K562 (cell line): ENCODE results near the gene PRR19. TPM values are rescaled to one million over a fixed set of nuclear protein-coding genes. Genes with fewer than 3 reads are reported as not detected.
A peak's percentile ranks its signal among the peaks of the same experiment; 100 is the strongest.

Experiments
- CHD2 ChIP-seq: IDR thresholded peaks from 2 replicates; pipeline ENCODE4 v1.6.1; 2011; ENCODE audit warnings: low read depth, low read length
- EP400 ChIP-seq: fragments of 450-650 bp; IDR thresholded peaks from 2 replicates; pipeline ENCODE4 v1.6.1; 2017; ENCODE audit warnings: antibody characterized with exemption, mild to moderate bottlenecking, moderate library complexity
- EWSR1 ChIP-seq: fragments of 450-650 bp; IDR thresholded peaks from 2 replicates; pipeline ENCODE4 v1.6.1; 2018; ENCODE audit warnings: borderline replicate concordance, mild to moderate bottlenecking, low read depth, moderate library complexity; ENCODE audit not compliant: partially characterized antibody
- HLTF ChIP-seq: fragments of 450-650 bp; IDR thresholded peaks from 2 replicates; pipeline ENCODE4 v1.6.1; 2016
- KLF1 ChIP-seq: fragments of 450-650 bp; IDR thresholded peaks from 2 replicates; pipeline ENCODE4 v1.6.1; 2016; ENCODE audit warnings: missing genetic modification characterization, missing compliant biosample characterization
- POLR2B ChIP-seq: fragments of 450-650 bp; IDR thresholded peaks from 2 replicates; pipeline ENCODE4 v1.6.1; 2018; ENCODE audit warnings: low read depth; ENCODE audit not compliant: partially characterized antibody
- SAFB ChIP-seq: fragments of 200-400 bp; formaldehyde crosslinking; IDR thresholded peaks from 2 replicates; pipeline ENCODE4 v1.6.1; 2017; ENCODE audit warnings: low read depth, low read length, borderline replicate concordance
- ZNF124 ChIP-seq: sonication (generic); formaldehyde crosslinking; IDR thresholded peaks from 2 replicates; pipeline ENCODE4 v1.8.1; 2022; ENCODE audit warnings: missing genetic modification reagents
- ZNF133 ChIP-seq: fragments of 250-450 bp; sonication (Bioruptor Pico); IDR thresholded peaks from 2 replicates; pipeline ENCODE4 v1.4.0; 2020; ENCODE audit warnings: mild to moderate bottlenecking
- ZNF76 ChIP-seq: fragments of 250-450 bp; sonication (Bioruptor Pico); IDR thresholded peaks from 2 replicates; pipeline ENCODE4 v1.4.0; 2020; ENCODE audit warnings: mild to moderate bottlenecking, moderate library complexity, borderline replicate concordance
- polyA plus RNA-seq, 8 experiments: library from polyadenylated mRNA; depleted of rRNA in 4 of 8; stranded (reverse) in 5 of 8; unstranded in 3 of 8; fragments of >200 nt; fragmentation: Nextera tagmentation in 2 of 8; fragmentation: Illumina TruSeq in 1 of 8; extraction: Ambion mirVana in 2 of 8; extraction: Trizol in 1 of 8; gene quantifications; 2 replicates each; pipeline versions ENCODE4 v1.2.1 to v1.2.3, GENCODE V29; 2011 to 2014; ENCODE audit warnings: inconsistent platforms in 1 of 8, missing spikeins in 1 of 8
- total RNA-seq, 7 experiments: library from RNA; depleted of rRNA in 6 of 7; stranded (reverse); fragments of >200 nt in 6 of 7; fragmentation: Illumina TruSeq in 2 of 7; extraction: Trizol in 2 of 7; gene quantifications; 2 replicates each; pipeline versions ENCODE4 v1.2.1 to v1.2.3, GENCODE V29; 2011 to 2021; ENCODE audit warnings: low replicate concordance in 1 of 7
- TF ChIP-seq, protein P1 (sequence below): fragments of 250-450 bp; sonication (Bioruptor Pico); IDR thresholded peaks from 2 replicates; pipeline ENCODE4 v1.5.0; 2021
- TF ChIP-seq, protein P2 (sequence below): sonication (generic); formaldehyde crosslinking; IDR thresholded peaks from 2 replicates; pipeline ENCODE4 v1.8.1; 2022; ENCODE audit warnings: missing genetic modification reagents
- TF ChIP-seq, protein P3 (sequence below): fragments of 200-400 bp; formaldehyde crosslinking; IDR thresholded peaks from 2 replicates; pipeline ENCODE4 v1.6.1; 2017; ENCODE audit warnings: mild to moderate bottlenecking, low read depth, low read length, moderate library complexity
- TF ChIP-seq, protein P4 (sequence below): fragments of 450-650 bp; formaldehyde crosslinking; IDR thresholded peaks from 2 replicates; pipeline ENCODE4 v1.4.0; 2020; ENCODE audit warnings: mild to moderate bottlenecking, moderate library complexity
- TF ChIP-seq, protein P5 (sequence below): sonication (generic); formaldehyde crosslinking; IDR thresholded peaks from 2 replicates; pipeline ENCODE4 v1.8.1; 2023; ENCODE audit warnings: mild to moderate bottlenecking, missing genetic modification reagents
- TF ChIP-seq, protein P6 (sequence below): fragments of 250-450 bp; sonication (Bioruptor Pico); IDR thresholded peaks from 2 replicates; pipeline ENCODE4 v1.4.0; 2020; ENCODE audit warnings: mild to moderate bottlenecking, moderate library complexity
- TF ChIP-seq, protein P7 (sequence below): fragments of 250-450 bp; sonication (Bioruptor Pico); IDR thresholded peaks from 2 replicates; pipeline ENCODE4 v1.5.0; 2021

The PRR19 gene
- total and polyA plus RNA-seq, 9 of the 15 experiments (the other 6 are each of a cell fraction or from before 2014, with no cell fraction given) = 0.10 to 1.6 (median 0.54) TPM

DNA sequence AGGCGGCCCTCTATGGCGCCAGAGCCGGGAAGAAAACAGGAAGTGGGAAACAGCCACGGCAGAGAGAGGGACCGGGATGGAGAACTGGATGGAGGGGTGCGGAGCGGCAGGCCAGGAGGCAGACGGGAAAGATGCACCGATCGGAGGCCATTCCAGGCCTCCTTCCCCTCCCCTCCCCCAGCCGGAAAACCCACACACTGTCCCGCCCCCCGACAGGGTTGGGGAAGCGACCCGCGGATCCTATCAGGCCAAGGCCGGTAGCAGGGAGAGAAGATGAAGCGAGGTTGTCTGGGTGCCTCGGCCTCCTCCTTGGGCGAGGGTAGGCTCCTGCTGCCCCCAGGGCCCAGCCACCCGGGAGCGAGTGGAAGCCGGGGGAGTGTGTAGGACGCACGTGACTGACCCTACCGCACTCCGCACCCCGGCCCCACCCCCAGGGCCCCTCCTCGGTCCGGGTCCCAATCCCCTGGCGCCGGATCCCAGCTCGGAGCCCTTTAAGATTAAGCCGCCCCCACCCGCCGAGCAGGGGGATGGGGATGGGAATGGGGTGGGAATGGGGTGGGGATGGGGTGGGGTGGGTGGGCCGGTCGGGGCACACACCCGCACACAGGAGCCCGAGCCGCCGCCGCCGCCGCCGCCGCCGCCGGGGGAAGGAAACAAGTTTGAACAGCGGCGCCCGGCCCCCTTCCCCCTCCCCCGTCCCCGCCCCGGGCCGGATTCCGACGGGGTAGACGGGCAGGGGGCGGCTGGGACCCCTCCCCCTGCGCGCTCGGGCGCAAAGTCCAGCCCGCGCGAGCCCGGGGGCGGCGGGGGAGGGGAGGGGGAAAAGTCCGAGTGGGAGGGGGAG, 48.5 kb upstream of the PRR19 start (continued):
- TF ChIP-seq SAFB (no peak), EP400 (0 out of 2 replicates have a peak, but pooled peaks have one; percentile 51), KLF1 (tag) (no peak), CHD2 (no peak), POLR2B (no peak), EWSR1 (no peak), HLTF (no peak), ZNF133 (CRISPR knock-in tag) (no peak), ZNF124 (CRISPR knock-in tag) (no peak), ZNF76 (no peak)
- TF ChIP-seq, protein P1, sequence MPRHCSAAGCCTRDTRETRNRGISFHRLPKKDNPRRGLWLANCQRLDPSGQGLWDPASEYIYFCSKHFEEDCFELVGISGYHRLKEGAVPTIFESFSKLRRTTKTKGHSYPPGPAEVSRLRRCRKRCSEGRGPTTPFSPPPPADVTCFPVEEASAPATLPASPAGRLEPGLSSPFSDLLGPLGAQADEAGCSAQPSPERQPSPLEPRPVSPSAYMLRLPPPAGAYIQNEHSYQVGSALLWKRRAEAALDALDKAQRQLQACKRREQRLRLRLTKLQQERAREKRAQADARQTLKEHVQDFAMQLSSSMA = no peak
- TF ChIP-seq, protein P2, sequence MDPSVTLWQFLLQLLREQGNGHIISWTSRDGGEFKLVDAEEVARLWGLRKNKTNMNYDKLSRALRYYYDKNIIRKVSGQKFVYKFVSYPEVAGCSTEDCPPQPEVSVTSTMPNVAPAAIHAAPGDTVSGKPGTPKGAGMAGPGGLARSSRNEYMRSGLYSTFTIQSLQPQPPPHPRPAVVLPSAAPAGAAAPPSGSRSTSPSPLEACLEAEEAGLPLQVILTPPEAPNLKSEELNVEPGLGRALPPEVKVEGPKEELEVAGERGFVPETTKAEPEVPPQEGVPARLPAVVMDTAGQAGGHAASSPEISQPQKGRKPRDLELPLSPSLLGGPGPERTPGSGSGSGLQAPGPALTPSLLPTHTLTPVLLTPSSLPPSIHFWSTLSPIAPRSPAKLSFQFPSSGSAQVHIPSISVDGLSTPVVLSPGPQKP (CRISPR knock-in tag) = no peak
- TF ChIP-seq, protein P3, sequence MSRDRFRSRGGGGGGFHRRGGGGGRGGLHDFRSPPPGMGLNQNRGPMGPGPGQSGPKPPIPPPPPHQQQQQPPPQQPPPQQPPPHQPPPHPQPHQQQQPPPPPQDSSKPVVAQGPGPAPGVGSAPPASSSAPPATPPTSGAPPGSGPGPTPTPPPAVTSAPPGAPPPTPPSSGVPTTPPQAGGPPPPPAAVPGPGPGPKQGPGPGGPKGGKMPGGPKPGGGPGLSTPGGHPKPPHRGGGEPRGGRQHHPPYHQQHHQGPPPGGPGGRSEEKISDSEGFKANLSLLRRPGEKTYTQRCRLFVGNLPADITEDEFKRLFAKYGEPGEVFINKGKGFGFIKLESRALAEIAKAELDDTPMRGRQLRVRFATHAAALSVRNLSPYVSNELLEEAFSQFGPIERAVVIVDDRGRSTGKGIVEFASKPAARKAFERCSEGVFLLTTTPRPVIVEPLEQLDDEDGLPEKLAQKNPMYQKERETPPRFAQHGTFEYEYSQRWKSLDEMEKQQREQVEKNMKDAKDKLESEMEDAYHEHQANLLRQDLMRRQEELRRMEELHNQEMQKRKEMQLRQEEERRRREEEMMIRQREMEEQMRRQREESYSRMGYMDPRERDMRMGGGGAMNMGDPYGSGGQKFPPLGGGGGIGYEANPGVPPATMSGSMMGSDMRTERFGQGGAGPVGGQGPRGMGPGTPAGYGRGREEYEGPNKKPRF = no peak
- TF ChIP-seq, protein P4, sequence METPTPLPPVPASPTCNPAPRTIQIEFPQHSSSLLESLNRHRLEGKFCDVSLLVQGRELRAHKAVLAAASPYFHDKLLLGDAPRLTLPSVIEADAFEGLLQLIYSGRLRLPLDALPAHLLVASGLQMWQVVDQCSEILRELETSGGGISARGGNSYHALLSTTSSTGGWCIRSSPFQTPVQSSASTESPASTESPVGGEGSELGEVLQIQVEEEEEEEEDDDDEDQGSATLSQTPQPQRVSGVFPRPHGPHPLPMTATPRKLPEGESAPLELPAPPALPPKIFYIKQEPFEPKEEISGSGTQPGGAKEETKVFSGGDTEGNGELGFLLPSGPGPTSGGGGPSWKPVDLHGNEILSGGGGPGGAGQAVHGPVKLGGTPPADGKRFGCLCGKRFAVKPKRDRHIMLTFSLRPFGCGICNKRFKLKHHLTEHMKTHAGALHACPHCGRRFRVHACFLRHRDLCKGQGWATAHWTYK = no peak
- TF ChIP-seq, protein P5, sequence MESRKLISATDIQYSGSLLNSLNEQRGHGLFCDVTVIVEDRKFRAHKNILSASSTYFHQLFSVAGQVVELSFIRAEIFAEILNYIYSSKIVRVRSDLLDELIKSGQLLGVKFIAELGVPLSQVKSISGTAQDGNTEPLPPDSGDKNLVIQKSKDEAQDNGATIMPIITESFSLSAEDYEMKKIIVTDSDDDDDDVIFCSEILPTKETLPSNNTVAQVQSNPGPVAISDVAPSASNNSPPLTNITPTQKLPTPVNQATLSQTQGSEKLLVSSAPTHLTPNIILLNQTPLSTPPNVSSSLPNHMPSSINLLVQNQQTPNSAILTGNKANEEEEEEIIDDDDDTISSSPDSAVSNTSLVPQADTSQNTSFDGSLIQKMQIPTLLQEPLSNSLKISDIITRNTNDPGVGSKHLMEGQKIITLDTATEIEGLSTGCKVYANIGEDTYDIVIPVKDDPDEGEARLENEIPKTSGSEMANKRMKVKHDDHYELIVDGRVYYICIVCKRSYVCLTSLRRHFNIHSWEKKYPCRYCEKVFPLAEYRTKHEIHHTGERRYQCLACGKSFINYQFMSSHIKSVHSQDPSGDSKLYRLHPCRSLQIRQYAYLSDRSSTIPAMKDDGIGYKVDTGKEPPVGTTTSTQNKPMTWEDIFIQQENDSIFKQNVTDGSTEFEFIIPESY (CRISPR knock-in tag) = no peak
- TF ChIP-seq, protein P6, sequence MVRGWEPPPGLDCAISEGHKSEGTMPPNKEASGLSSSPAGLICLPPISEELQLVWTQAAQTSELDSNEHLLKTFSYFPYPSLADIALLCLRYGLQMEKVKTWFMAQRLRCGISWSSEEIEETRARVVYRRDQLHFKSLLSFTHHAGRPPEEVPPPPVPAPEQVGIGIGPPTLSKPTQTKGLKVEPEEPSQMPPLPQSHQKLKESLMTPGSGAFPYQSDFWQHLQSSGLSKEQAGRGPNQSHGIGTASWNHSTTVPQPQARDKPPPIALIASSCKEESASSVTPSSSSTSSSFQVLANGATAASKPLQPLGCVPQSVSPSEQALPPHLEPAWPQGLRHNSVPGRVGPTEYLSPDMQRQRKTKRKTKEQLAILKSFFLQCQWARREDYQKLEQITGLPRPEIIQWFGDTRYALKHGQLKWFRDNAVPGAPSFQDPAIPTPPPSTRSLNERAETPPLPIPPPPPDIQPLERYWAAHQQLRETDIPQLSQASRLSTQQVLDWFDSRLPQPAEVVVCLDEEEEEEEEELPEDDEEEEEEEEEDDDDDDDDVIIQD (CRISPR knock-in tag) = no peak
- TF ChIP-seq, protein P7, sequence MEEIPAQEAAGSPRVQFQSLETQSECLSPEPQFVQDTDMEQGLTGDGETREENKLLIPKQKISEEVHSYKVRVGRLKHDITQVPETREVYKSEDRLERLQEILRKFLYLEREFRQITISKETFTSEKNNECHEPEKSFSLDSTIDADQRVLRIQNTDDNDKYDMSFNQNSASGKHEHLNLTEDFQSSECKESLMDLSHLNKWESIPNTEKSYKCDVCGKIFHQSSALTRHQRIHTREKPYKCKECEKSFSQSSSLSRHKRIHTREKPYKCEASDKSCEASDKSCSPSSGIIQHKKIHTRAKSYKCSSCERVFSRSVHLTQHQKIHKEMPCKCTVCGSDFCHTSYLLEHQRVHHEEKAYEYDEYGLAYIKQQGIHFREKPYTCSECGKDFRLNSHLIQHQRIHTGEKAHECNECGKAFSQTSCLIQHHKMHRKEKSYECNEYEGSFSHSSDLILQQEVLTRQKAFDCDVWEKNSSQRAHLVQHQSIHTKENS (CRISPR knock-in tag) = no peak
